IPS-20b (cell line): ENCODE results near the gene TRIM66.

Experiments used
- H3K27ac ChIP-seq: one replicate; pipeline ENCODE4 v1.5.1; 2013; ENCODE audit warnings: low read length
- H3K27me3 ChIP-seq: 2 replicates; pipeline ENCODE4 v1.6.1; 2013; ENCODE audit warnings: mild to moderate bottlenecking, low read length, inconsistent platforms; ENCODE audit not compliant: insufficient read depth
- H3K36me3 ChIP-seq: 2 replicates; pipeline ENCODE4 v1.6.1; 2013; ENCODE audit warnings: low read depth, mild to moderate bottlenecking, inconsistent platforms, low read length, moderate library complexity; ENCODE audit not compliant: insufficient read depth
- H3K4me1 ChIP-seq: 2 replicates; pipeline ENCODE4 v1.6.1; 2013; ENCODE audit warnings: mild to moderate bottlenecking, control low read depth, inconsistent platforms, low read length, moderate library complexity; ENCODE audit not compliant: insufficient read depth
- H3K4me3 ChIP-seq: 2 replicates; pipeline ENCODE4 v1.5.1; 2013; ENCODE audit warnings: mild to moderate bottlenecking, low read length, inconsistent platforms
- H3K9ac ChIP-seq: 2 replicates; pipeline ENCODE4 v1.6.1; 2013; ENCODE audit warnings: low read depth, mild to moderate bottlenecking, inconsistent platforms, low read length, moderate library complexity
- H3K9me3 ChIP-seq: 2 replicates; pipeline ENCODE4 v1.6.1; 2013; ENCODE audit warnings: mild to moderate bottlenecking, low read depth, low read length, inconsistent platforms; ENCODE audit not compliant: insufficient read depth

The TRIM66 gene

GRCh38 chr11:8596504-8597046 lies 85.9 kb downstream of the TRIM66 start:
- peaks cover 4% of the 10 kb centered on the region; the same call in 1 of the 2 replicates for H3K4me1 ChIP-seq
- H3K9ac ChIP-seq: no peak overlapping the region
- H3K4me3 ChIP-seq: no peak overlapping the region
- no peaks in the 10 kb centered on the region for H3K36me3 ChIP-seq
- no peaks in the 10 kb centered on the region for H3K9me3 ChIP-seq
- H3K27me3 ChIP-seq: no peaks in the 10 kb centered on the region
- H3K27ac ChIP-seq: no peak overlapping the region

- Histone ChIP-seq H3K4me3 (peak within 1 kb of the TSS; percentile 94), H3K27me3 (no peaks in the 10 kb centered on the region), H3K9ac (peak within 1 kb of the TSS; percentile 98; the same call in 1 of the 2 replicates), H3K9me3 (no peaks in the 10 kb centered on the region), H3K27ac (peak within 1 kb of the TSS; percentile 99), H3K36me3 (no peaks in the 10 kb centered on the region), H3K4me1 (peaks cover 4% of the 10 kb centered on the region; the same call in 1 of the 2 replicates)
Observed at GRCh38 chr11:8593935-8594909, 88.2 kb downstream of the TRIM66 start, which contains the start of gene STK33. Gene STK33 (minus strand): TSS chr11:8594228. CDS start chr11:8474905, 119,323 bp downstream.

- H3K4me3 ChIP-seq: peak overlapping the region; percentile 94
Observed at GRCh38 chr11:8593455-8593854, 89.0 kb downstream of the TRIM66 start.

GRCh38 chr11:8587915-8588314 lies 94.5 kb downstream of the TRIM66 start:
- H3K9me3 ChIP-seq: no peaks in the 10 kb centered on the region
- H3K27me3 ChIP-seq: no peaks in the 10 kb centered on the region
- H3K27ac ChIP-seq: no peak overlapping the region
- no peak overlapping the region for H3K4me3 ChIP-seq
- no peaks in the 10 kb centered on the region for H3K36me3 ChIP-seq
- no peaks in the 10 kb centered on the region for H3K4me1 ChIP-seq
- H3K9ac ChIP-seq: no peak overlapping the region

More at GRCh38 chr11:8593455-8593854, 89.0 kb downstream of the TRIM66 start:
- no peak overlapping the region for H3K27ac ChIP-seq
- peak overlapping the region; percentile 98; the same call in 1 of the 2 replicates for H3K9ac ChIP-seq
- peaks cover 4% of the 10 kb centered on the region; the same call in 1 of the 2 replicates for H3K4me1 ChIP-seq
- no peaks in the 10 kb centered on the region for H3K36me3 ChIP-seq
- no peaks in the 10 kb centered on the region for H3K9me3 ChIP-seq
- no peaks in the 10 kb centered on the region for H3K27me3 ChIP-seq

- H3K9me3 ChIP-seq: no peaks in the 10 kb centered on the region
- no peaks in the 10 kb centered on the region for H3K36me3 ChIP-seq
- H3K27ac ChIP-seq: no peak overlapping the region
- H3K27me3 ChIP-seq: no peaks in the 10 kb centered on the region
- no peak overlapping the region for H3K9ac ChIP-seq
- H3K4me1 ChIP-seq: no peaks in the 10 kb centered on the region
- H3K4me3 ChIP-seq: no peak overlapping the region
Observed at GRCh38 chr11:8586805-8587204, 95.7 kb downstream of the TRIM66 start.

GRCh38 chr11:8586184-8586583 lies 96.3 kb downstream of the TRIM66 start:
- Histone ChIP-seq H3K36me3 (no peaks in the 10 kb centered on the region), H3K27me3 (no peaks in the 10 kb centered on the region), H3K9me3 (no peaks in the 10 kb centered on the region), H3K27ac (no peak overlapping the region), H3K4me3 (no peak overlapping the region), H3K4me1 (no peaks in the 10 kb centered on the region), H3K9ac (no peak overlapping the region)

GRCh38 chr11:8584511-8584910 lies 98.0 kb downstream of the TRIM66 start:
- H3K9ac ChIP-seq: no peak overlapping the region
- no peak overlapping the region for H3K4me3 ChIP-seq
- no peak overlapping the region for H3K27ac ChIP-seq
- H3K9me3 ChIP-seq: no peaks in the 10 kb centered on the region
- no peaks in the 10 kb centered on the region for H3K36me3 ChIP-seq
- H3K4me1 ChIP-seq: no peaks in the 10 kb centered on the region
- no peaks in the 10 kb centered on the region for H3K27me3 ChIP-seq

- Histone ChIP-seq H3K9ac (no peak overlapping the region), H3K4me3 (no peak overlapping the region), H3K27ac (no peak overlapping the region), H3K9me3 (no peaks in the 10 kb centered on the region), H3K27me3 (no peaks in the 10 kb centered on the region), H3K4me1 (no peaks in the 10 kb centered on the region), H3K36me3 (no peaks in the 10 kb centered on the region)
Observed at GRCh38 chr11:8584082-8584481, 98.4 kb downstream of the TRIM66 start.

- Histone ChIP-seq H3K36me3 (no peaks in the 10 kb centered on the region), H3K27ac (no peak overlapping the region), H3K9me3 (peaks cover 6% of the 10 kb centered on the region), H3K9ac (no peak overlapping the region), H3K4me3 (no peak overlapping the region), H3K27me3 (no peaks in the 10 kb centered on the region), H3K4me1 (no peaks in the 10 kb centered on the region)
Observed at GRCh38 chr11:8581300-8581699, 101.2 kb downstream of the TRIM66 start.

GRCh38 chr11:8577791-8578581 lies 104.5 kb downstream of the TRIM66 start:
- Histone ChIP-seq H3K9me3 (peaks cover 6% of the 10 kb centered on the region), H3K36me3 (no peaks in the 10 kb centered on the region), H3K4me3 (no peak overlapping the region), H3K4me1 (no peaks in the 10 kb centered on the region), H3K27me3 (no peaks in the 10 kb centered on the region), H3K9ac (no peak overlapping the region), H3K27ac (no peak overlapping the region)

- Histone ChIP-seq H3K4me1 (no peaks in the 10 kb centered on the region), H3K27me3 (no peaks in the 10 kb centered on the region), H3K9ac (no peak overlapping the region), H3K36me3 (no peaks in the 10 kb centered on the region), H3K27ac (no peak overlapping the region), H3K4me3 (no peak overlapping the region), H3K9me3 (peaks cover 6% of the 10 kb centered on the region)
Observed at GRCh38 chr11:8574798-8575197, 107.7 kb downstream of the TRIM66 start.
